ENCODE results near the gene TSPYL4. TPM values are rescaled to one million over a fixed set of nuclear protein-coding genes. Genes with fewer than 3 reads are reported as not detected.

TSPYL4 gene
- total and polyA plus RNA-seq, 12 donors, result 8.5 to 38.9 (median 28.3) TPM

DNA sequence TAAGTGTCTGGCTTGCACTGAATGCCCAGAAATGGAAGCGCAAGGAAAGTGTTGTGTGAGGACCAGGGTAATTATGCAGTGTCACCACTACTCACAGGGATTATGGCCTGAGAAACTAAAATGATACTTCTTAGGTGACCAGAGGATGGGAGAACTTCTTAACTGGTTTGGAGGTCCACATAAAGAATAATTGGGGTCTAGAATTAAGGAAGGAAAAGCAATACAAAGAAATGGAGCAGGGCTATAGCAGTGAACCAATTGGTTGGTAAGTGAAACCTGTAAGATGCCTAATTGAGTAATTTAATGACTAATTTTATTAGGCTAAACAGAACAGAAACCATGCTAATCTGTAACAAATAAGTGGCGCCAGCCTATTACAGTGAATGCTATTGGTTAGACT, 5.3 kb downstream of the TSPYL4 start:
- DNase-seq, result no peak
- WGBS, 2 donors, result 86 to 94% methylated on average over 2 of the region's 2 CpGs
- TF ChIP-seq, protein P1, sequence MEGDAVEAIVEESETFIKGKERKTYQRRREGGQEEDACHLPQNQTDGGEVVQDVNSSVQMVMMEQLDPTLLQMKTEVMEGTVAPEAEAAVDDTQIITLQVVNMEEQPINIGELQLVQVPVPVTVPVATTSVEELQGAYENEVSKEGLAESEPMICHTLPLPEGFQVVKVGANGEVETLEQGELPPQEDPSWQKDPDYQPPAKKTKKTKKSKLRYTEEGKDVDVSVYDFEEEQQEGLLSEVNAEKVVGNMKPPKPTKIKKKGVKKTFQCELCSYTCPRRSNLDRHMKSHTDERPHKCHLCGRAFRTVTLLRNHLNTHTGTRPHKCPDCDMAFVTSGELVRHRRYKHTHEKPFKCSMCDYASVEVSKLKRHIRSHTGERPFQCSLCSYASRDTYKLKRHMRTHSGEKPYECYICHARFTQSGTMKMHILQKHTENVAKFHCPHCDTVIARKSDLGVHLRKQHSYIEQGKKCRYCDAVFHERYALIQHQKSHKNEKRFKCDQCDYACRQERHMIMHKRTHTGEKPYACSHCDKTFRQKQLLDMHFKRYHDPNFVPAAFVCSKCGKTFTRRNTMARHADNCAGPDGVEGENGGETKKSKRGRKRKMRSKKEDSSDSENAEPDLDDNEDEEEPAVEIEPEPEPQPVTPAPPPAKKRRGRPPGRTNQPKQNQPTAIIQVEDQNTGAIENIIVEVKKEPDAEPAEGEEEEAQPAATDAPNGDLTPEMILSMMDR (IDR thresholded peaks at IDR 0.05), result no peak
- Histone ChIP-seq H3K27me3 (no peaks in the 10 kb centered on the region), H3K4me1 (peaks cover 0 to 68% (median 56%) of the 10 kb centered on the region in 9 donors), H3K4me3 (no peak overlapping the region), H3K36me3 (peaks cover 0 to 10% (median 0%) of the 10 kb centered on the region in 9 donors), H3K27ac (peak overlapping the region in 6 of 10 donors; percentile 11 to 61 (median 28)), H3K9me3 (no peaks in the 10 kb centered on the region)
- ATAC-seq, result peak in 3 of 8 donors; percentile 6 to 44 (median 34)
- intact Hi-C loops (cut with DNase I), result no loop called here

DNA sequence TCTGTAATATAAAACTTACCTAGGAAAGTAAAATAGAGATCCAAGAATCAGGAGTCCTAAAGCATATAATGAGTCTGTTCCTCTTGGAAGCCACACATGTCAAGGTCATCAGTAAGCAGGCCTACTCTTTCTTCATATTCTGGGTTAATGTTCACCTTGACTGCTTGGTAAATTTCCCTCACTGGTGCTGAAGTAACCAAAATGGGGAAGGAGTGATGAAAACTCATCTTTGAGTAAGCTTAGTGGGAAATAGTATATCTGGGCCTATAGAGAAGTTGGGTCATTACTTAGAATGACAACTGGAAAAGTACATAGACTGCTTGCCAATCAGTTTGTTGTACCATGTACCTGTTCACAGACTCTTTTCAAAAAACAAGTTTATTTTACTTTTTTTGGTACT, 6.6 kb downstream of the TSPYL4 start:
- Histone ChIP-seq H3K9me3 (no peaks in the 10 kb centered on the region), H3K27ac (peak overlapping the region in 5 of 10 donors; percentile 16 to 69 (median 33)), H3K4me1 (peaks cover 0 to 57% (median 47%) of the 10 kb centered on the region in 9 donors), H3K27me3 (no peaks in the 10 kb centered on the region), H3K4me3 (no peak overlapping the region), H3K36me3 (peaks cover 0 to 10% (median 0%) of the 10 kb centered on the region in 9 donors)
- TF ChIP-seq, protein P1 (IDR thresholded peaks at IDR 0.05), result no peak
- no peak for DNase-seq
- ATAC-seq, result no peak
- intact Hi-C loops (cut with DNase I), result no loop called here

DNA sequence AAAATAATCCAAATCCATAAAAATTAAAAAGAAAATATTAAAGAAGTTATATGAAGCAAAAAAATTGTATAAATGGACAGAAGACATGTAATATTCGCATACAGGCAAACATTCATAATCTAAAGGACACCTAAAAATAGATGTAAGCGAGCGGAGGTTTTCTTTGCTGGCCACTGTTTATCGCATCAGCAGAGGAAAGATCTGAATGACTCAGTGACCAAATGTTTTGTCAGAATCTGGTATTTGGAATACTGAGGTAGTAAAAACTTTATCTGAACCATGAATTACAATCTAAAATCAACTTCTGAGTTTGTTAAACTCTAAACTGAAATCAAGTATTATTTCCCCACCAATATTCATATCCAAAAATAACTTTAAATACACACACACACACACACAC, 7.8 kb downstream of the TSPYL4 start:
- ATAC-seq (peak in 5 of 8 donors; percentile 53 to 74 (median 59)), DNase-seq (no peak)
- H3K27ac ChIP-seq, result peak overlapping the region in 8 of 10 donors; percentile 17 to 69 (median 58)
- H3K4me3 ChIP-seq, result no peak overlapping the region
- peaks cover 0 to 45% (median 35%) of the 10 kb centered on the region in 9 donors for H3K4me1 ChIP-seq
- intact Hi-C loops (cut with DNase I), result no loop called here
- TF ChIP-seq, protein P1 (IDR thresholded peaks at IDR 0.05), result no peak
- no peaks in the 10 kb centered on the region for H3K27me3 ChIP-seq
- WGBS, 2 donors, result 48 to 54% methylated on average over 4 of the region's 4 CpGs
- no peaks in the 10 kb centered on the region for H3K9me3 ChIP-seq
- H3K36me3 ChIP-seq, result peaks cover 0 to 10% (median 0%) of the 10 kb centered on the region in 9 donors

DNA sequence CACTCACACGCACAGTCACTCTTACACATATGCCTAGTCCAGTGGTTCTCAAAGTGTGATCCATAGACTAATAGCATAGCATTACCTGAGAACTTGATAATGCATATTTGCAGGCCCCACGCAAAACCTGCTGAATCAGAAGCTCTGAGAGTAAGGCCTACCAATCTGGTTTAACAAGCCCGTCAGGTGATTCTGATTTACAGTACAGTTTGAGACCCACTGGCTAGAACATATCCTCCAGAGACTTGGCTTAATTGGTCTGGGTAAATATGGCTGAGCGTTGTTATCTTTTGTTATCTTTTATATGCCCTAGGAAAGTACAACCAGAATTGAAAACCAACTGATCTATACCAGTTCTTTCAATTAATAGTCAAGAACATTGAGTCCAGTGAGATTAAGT, 9.6 kb downstream of the TSPYL4 start:
- Histone ChIP-seq H3K36me3 (peaks cover 0 to 28% (median 4%) of the 10 kb centered on the region in 9 donors), H3K27me3 (no peaks in the 10 kb centered on the region), H3K27ac (no peak overlapping the region), H3K9me3 (no peaks in the 10 kb centered on the region), H3K4me1 (peaks cover 0 to 27% (median 18%) of the 10 kb centered on the region in 9 donors), H3K4me3 (no peak overlapping the region)
- intact Hi-C loops (cut with DNase I), result no loop called here
- WGBS, 2 donors, result 87 to 94% methylated on average over 4 of the region's 4 CpGs
- DNase-seq (no peak), ATAC-seq (no peak)
- TF ChIP-seq, protein P1 (IDR thresholded peaks at IDR 0.05), result no peak
